Keratinocyte (primary cell): Measurements from ENCODE around the gene SLC7A6.

Experiments
- CTCF ChIP-seq, 3 experiments: IDR thresholded peaks in 1 of 3; conservative IDR thresholded peaks in 1 of 3; optimal IDR thresholded peaks in 1 of 3; 2 replicates in 2 of 3; 3 replicates in 1 of 3; pipeline versions ENCODE3 to v1.5.1; 2011; ENCODE audit warnings: low read length in 3 of 3, mild to moderate bottlenecking in 3 of 3, moderate library complexity in 2 of 3, control low read depth in 1 of 3, inconsistent platforms in 1 of 3; ENCODE audit not compliant: insufficient read depth in 2 of 3; ENCODE audit errors: extremely low read depth in 1 of 3
- EZH2 ChIP-seq: IDR thresholded peaks from one replicate; pipeline ENCODE4 v1.6.1; 2012; ENCODE audit warnings: inconsistent platforms, mild to moderate bottlenecking, low read length, moderate library complexity

GRCh38 chr16:68230956-68231355 lies 33.4 kb upstream of the SLC7A6 start:
- no peak for TF ChIP-seq CTCF (optimal IDR thresholded peaks at IDR 0.05 in 1 of 3, IDR thresholded peaks at IDR 0.05 in 1 of 3, conservative IDR thresholded peaks at IDR 0.05 in 1 of 3; ENCODE audit: extremely low read depth in 1 of 3, insufficient read depth in 2 of 3, low read length in 3 of 3)
- no peak for TF ChIP-seq EZH2
